T-helper 1 cell treated with Interleukin-12 subunit alpha and Interleukin-12 subunit beta and Interleukin-4 antibody, amounts not matched to agents 30 μg/mL and 1 μg/mL, for 36 hours (primary cell): ENCODE measurements around the gene FAM149A.
A peak's percentile ranks its signal among the peaks of the same experiment; 100 is the strongest.

ENCODE experiments used
- H3K27ac Mint-ChIP-seq: one replicate; pipeline ENCODE4 v1.8.0; 2021; ENCODE audit warnings: mild to moderate bottlenecking, mixed read lengths
- H3K27me3 Mint-ChIP-seq: one replicate; pipeline ENCODE4 v1.8.0; 2021; ENCODE audit warnings: low read depth, mixed read lengths
- H3K36me3 Mint-ChIP-seq: one replicate; pipeline ENCODE4 v1.8.0; 2021; ENCODE audit warnings: low read depth, mixed read lengths
- H3K4me1 Mint-ChIP-seq: one replicate; pipeline ENCODE4 v1.8.0; 2021; ENCODE audit warnings: low read depth, mixed read lengths
- H3K4me3 Mint-ChIP-seq: one replicate; pipeline ENCODE4 v1.8.0; 2021; ENCODE audit warnings: mild to moderate bottlenecking, moderate library complexity, mixed read lengths
- H3K9me3 Mint-ChIP-seq: one replicate; pipeline ENCODE4 v1.8.0; 2021; ENCODE audit warnings: mixed read lengths

The FAM149A gene

DNA sequence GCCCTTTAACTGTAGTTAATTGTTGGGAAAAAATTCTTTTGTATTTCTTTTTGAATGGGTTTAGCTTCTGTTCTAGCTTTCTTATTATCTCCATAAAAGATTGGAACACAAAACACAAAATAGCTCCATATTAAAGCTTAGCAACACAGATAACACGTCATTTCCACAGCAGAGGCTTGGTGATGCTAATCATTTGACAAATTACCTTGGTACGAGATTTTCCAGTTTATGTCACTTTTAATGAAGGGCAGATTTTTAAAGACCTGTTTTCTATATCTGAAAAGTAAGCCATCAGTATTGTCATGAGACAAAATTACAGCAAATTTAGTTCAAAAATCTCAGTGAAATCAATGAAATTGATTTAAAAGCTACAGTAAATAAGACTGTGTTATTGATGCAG is 27.4 kb downstream of the FAM149A start:
- Mint-ChIP-seq H3K27ac (no peak overlapping the region), H3K27me3 (peaks cover 5% of the 10 kb centered on the region), H3K4me3 (no peak overlapping the region), H3K9me3 (no peaks in the 10 kb centered on the region), H3K4me1 (peaks cover 10% of the 10 kb centered on the region), H3K36me3 (no peaks in the 10 kb centered on the region)

DNA sequence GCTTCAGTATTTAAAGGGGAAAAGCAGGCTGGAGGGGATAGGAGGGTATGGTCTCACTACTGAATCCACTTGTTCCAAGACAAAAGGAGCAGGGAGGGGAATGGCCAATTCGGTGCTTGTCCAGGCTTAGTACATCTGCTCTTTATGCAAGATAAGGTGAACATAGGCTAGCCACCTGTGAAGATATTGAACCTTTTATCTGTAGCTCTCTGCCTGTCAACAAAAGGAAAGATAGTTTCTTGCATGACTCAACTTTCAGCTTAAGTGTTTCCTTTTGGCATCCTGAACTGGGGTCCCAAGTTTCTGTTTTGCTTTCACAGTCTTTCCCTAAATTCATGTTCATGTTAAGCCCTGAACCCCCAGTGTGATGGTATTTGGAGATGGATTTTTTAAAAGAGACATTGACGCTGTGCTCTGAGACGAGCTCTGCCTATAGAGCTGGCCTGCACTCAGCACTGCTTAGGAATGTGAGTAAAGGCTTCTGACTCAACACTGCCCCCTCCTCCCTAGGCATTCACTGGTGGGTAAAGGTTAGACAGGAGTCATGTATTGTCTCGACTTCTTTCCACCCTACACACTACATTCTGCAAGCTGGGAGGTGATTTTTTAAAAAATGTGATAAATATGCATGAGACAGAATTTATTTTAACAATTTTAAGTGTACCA is 28.2 kb downstream of the FAM149A start:
- H3K4me1 Mint-ChIP-seq: peaks cover 10% of the 10 kb centered on the region
- no peak overlapping the region for H3K27ac Mint-ChIP-seq
- H3K27me3 Mint-ChIP-seq: peaks cover 6% of the 10 kb centered on the region
- no peak overlapping the region for H3K4me3 Mint-ChIP-seq
- H3K9me3 Mint-ChIP-seq: no peaks in the 10 kb centered on the region
- H3K36me3 Mint-ChIP-seq: no peaks in the 10 kb centered on the region

GRCh38 chr4:186134257-186134656 is 29.8 kb downstream of the FAM149A start:
- Mint-ChIP-seq H3K36me3 (no peaks in the 10 kb centered on the region), H3K4me3 (no peak overlapping the region), H3K9me3 (no peaks in the 10 kb centered on the region), H3K27ac (no peak overlapping the region), H3K4me1 (peaks cover 10% of the 10 kb centered on the region), H3K27me3 (peaks cover 10% of the 10 kb centered on the region)

DNA sequence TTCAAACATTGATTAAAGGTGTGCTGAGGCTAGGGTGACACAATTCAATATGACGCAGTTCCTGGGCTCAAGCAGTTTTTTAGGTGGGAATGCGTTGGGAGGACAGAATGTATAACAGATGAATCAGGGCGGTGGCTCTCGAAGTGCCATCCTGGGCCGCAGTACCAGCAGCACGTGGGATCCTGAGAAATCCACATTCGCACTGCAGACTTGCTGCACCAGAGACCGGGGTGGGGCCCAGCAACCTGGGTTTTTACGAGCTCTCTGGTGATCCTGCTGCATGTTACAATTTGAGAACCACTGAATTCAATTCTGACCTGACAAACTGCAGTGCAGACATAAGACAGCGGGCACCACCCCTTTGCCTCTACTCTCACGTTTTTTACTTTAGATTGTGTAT is 30.4 kb downstream of the FAM149A start:
- Mint-ChIP-seq H3K4me1 (peaks cover 10% of the 10 kb centered on the region), H3K36me3 (no peaks in the 10 kb centered on the region), H3K4me3 (no peak overlapping the region)

DNA sequence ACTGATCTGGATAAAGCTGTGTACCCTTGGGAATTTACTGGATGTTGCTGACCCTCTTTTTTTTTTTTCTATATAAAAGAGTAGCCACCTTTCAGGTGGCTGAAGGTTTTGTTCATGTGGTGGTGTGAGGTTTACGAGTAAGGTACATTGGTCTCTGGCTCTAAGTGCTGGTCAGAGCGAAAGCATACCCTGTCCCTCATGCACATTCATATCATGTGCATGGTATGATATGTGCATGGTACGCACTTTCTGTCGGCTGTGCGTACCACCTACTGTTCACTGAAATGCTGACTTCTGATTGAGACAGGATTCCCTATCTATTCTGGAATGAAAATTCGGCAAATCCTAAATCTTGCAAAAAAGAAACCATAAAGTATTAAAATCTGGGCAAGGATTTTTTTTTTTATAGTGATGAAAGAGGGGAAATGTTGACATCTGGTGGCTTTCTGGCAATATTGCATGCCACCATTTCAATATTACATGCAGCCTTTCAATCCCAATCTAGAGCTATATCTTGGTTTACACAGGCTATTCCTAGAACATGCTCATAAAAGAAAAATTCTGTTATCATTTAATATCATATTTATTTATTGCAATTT is 32.8 kb downstream of the FAM149A start:
- Mint-ChIP-seq H3K4me1 (peaks cover 9% of the 10 kb centered on the region), H3K36me3 (no peaks in the 10 kb centered on the region), H3K4me3 (no peak overlapping the region), H3K9me3 (no peaks in the 10 kb centered on the region), H3K27me3 (peaks cover 24% of the 10 kb centered on the region), H3K27ac (no peak overlapping the region)

More for the DNA sequence above, 30.4 kb downstream of the FAM149A start:
- H3K27me3 Mint-ChIP-seq: peaks cover 10% of the 10 kb centered on the region
- no peaks in the 10 kb centered on the region for H3K9me3 Mint-ChIP-seq
- H3K27ac Mint-ChIP-seq: no peak overlapping the region

DNA sequence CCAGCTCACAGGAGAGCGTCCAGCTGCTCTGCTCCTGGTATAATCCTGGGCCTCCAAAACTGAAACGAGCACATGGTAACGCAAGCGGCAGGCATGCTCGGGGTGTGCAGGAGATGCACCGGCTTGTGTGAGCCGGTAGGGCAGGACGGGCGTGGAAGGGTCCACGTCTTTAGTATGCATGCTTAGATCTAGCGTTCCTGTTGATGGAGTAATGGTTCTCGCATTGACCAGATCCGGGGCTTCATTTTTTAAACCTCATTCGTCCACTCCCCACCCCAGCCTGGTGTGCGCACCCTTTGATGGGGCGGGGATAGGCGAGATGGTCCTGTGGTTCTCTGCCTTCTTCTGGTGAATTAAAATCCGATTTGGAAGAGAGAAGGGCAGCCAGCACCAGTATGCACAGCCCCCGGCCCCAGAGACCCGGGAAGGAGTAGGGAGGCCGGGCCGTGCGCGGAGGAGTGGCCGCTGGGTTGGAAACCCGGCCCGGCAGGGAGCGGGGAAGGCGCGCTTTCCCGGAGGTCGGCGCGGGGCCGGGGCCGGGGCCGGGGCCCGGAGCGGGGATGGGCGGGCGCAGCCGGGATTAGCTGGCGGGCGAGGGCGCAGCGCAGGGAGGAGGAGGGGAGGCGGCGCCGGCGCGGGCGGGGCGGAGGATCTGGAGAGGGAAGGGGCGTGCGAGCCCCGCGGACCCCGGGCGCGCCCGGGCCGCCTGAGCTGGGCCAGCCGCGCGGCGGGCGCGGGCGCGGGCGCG is 39.9 kb downstream of the FAM149A start:
- H3K27ac Mint-ChIP-seq: no peak overlapping the region
- peaks cover 66% of the 10 kb centered on the region for H3K27me3 Mint-ChIP-seq
- H3K36me3 Mint-ChIP-seq: no peaks in the 10 kb centered on the region
- H3K4me1 Mint-ChIP-seq: peaks cover 6% of the 10 kb centered on the region
- H3K9me3 Mint-ChIP-seq: no peaks in the 10 kb centered on the region
- peak overlapping the region; percentile 68 for H3K4me3 Mint-ChIP-seq

DNA sequence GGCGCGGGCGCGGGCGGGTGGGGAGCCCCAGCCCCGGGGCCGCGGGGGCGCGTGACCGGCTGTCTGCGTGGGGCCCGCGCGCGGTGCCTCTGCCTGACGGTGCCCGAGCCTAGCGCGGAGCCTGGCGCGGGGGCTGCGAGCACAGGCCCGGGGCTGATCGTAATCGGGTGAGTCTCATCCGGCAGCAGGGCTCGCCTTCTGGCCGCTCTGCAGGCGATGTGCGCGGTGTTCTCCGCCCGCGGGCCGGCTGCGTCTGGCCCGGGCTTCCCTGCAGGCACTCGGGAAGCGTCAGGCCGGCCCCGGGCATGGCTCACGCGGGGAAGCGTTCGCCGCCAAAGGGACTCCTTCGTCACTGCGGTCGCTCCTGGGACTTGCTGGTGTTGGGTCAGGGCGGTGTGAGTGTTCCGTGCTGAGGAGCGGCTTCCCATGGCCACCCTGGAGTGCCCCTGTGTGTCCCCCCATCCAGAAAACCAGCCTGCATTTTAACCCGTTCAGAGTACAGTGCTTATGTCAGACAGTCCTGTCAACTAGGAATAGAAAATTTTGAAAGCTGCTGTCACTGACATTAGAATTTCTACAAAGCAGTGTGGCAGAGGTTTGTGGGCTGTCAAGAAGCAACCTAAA is 40.6 kb downstream of the FAM149A start:
- Mint-ChIP-seq H3K27ac (no peak overlapping the region), H3K4me1 (peaks cover 6% of the 10 kb centered on the region), H3K27me3 (peaks cover 66% of the 10 kb centered on the region), H3K36me3 (no peaks in the 10 kb centered on the region), H3K4me3 (peak overlapping the region; percentile 70), H3K9me3 (no peaks in the 10 kb centered on the region)

- H3K36me3 Mint-ChIP-seq: no peaks in the 10 kb centered on the region
- H3K4me1 Mint-ChIP-seq: peaks cover 6% of the 10 kb centered on the region
- H3K4me3 Mint-ChIP-seq: no peak overlapping the region
- H3K27ac Mint-ChIP-seq: no peak overlapping the region
- H3K27me3 Mint-ChIP-seq: peaks cover 61% of the 10 kb centered on the region
- H3K9me3 Mint-ChIP-seq: no peaks in the 10 kb centered on the region
These were observed 42.0 kb downstream of the FAM149A start for GRCh38 chr4:186146458-186146857.

DNA sequence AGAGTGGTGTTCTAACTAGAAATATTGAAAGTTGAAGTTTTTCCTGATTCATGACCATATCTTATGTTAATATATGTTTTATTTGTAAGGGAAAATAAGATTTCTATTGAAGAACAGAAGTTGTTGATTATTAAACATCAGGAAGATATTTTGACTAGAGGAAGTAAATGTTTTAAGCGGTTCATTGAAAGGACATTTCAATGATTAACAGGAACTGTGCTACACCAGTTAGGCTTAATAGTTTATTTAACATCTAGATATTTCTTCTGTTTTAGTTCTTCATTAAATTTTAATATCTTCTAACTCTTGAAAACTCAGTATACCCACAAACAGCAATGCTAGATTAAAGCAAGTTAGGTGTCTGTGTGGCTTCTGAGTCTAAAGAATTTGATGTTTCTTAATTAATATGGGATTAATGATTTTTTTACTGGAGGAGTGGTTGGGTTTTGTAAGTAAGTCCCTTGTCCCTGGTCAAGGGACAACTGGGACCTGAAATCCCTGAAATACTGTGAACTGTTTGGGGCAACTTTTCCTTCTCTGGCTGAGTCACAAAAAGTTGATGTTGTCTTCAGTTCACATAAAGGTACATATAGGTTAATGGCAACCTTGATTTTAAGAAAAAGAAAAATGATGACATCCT is 44.0 kb downstream of the FAM149A start:
- Mint-ChIP-seq H3K9me3 (no peaks in the 10 kb centered on the region), H3K27me3 (peaks cover 44% of the 10 kb centered on the region)

GRCh38 chr4:186149872-186150271 is 45.4 kb downstream of the FAM149A start:
- Mint-ChIP-seq H3K9me3 (no peaks in the 10 kb centered on the region), H3K4me1 (peaks cover 2% of the 10 kb centered on the region), H3K27ac (no peak overlapping the region), H3K36me3 (no peaks in the 10 kb centered on the region), H3K27me3 (peaks cover 37% of the 10 kb centered on the region), H3K4me3 (no peak overlapping the region)

More for the DNA sequence above, 44.0 kb downstream of the FAM149A start:
- no peaks in the 10 kb centered on the region for H3K36me3 Mint-ChIP-seq
- H3K4me3 Mint-ChIP-seq: no peak overlapping the region
- H3K4me1 Mint-ChIP-seq: peaks cover 6% of the 10 kb centered on the region
- H3K27ac Mint-ChIP-seq: no peak overlapping the region

DNA sequence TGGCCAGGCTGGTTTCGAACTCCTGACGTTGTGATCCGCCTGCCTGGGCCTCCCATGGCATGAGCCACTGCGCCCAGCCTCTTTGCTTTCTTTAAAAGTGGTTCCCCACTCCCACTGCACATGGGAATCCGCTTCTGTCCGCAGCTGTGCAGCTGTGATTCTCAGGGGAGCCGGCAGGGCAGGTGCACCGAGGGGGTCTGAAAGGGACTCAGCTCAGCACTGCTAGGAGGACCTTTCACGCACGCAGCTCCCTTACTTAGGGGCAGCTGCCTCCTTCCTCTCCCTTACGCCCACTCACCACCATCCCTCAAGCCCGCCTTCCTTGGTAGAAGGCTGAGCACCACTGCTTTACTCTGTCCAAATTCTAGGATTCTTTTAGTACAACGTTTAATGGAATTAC is 46.4 kb downstream of the FAM149A start:
- Mint-ChIP-seq H3K9me3 (no peaks in the 10 kb centered on the region), H3K36me3 (no peaks in the 10 kb centered on the region), H3K27me3 (peaks cover 28% of the 10 kb centered on the region), H3K4me1 (peaks cover 2% of the 10 kb centered on the region), H3K4me3 (no peak overlapping the region), H3K27ac (no peak overlapping the region)

DNA sequence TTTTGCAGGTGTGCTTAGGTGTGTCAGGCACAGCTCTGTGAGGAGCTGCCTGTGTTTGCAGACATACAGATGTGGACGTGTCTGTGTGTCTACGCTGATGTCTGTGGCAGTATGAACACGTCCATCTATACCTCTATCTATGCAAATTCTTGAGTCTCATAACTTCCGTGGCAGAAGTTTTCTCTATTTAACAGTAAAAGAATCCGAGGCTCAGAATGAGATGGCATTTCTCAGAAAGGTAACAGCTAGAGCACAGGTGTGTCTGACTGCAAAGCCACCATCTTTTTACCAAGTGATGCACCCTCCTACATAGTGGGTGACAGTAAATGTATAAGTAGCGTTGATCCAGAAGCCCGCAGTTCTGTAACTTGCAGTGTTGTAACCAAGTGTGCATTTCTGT is 47.0 kb downstream of the FAM149A start:
- no peak overlapping the region for H3K4me3 Mint-ChIP-seq
- no peaks in the 10 kb centered on the region for H3K36me3 Mint-ChIP-seq
- H3K27me3 Mint-ChIP-seq: peaks cover 22% of the 10 kb centered on the region
- no peaks in the 10 kb centered on the region for H3K9me3 Mint-ChIP-seq
- no peak overlapping the region for H3K27ac Mint-ChIP-seq
- peaks cover 2% of the 10 kb centered on the region for H3K4me1 Mint-ChIP-seq

DNA sequence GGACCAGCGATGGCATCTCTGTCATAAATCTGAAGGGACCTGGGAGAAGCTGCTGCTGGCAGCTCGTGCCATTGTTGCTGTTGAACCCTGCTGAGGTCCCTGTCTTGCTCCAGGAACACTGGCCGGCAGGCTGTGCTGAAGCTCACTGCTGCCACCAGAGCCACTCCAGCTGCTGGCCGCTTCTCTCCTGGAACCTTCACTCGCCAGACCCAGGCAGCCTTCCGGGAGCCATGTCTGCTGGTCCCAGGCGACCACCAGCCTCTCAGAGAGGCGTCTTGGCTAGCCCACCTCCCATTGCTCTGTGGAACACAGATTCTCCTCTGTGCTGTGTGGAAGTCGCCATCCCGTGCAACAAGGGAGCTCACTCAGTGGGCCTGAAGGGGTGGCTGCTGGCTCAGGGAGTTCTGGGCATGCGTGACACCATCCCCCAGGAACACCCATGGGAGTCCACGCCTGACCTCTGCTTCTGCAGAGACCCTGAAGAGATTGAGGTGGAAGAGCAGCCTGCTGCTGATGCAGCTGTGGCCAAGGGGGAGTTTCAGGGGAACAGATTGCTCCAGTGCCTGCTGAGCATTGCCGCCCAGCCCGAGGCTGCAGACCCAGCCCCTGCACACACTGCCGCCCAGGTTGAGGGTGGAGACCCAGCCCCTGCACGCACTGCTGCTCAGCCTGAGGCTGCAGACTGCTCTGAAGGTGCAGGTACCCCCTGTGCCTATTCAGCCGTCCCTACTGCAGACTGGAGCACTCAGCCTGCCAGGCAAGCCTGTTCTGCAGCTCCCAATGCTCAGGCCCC is 53.7 kb downstream of the FAM149A start:
- H3K4me3 Mint-ChIP-seq: no peak overlapping the region
- H3K9me3 Mint-ChIP-seq: no peaks in the 10 kb centered on the region
- H3K27ac Mint-ChIP-seq: no peak overlapping the region
- no peaks in the 10 kb centered on the region for H3K36me3 Mint-ChIP-seq
- peaks cover 5% of the 10 kb centered on the region for H3K27me3 Mint-ChIP-seq
- H3K4me1 Mint-ChIP-seq: peaks cover 7% of the 10 kb centered on the region

GRCh38 chr4:186158966-186159365 is 54.5 kb downstream of the FAM149A start:
- Mint-ChIP-seq H3K27ac (no peak overlapping the region), H3K4me1 (peaks cover 7% of the 10 kb centered on the region), H3K9me3 (no peaks in the 10 kb centered on the region), H3K4me3 (no peak overlapping the region), H3K27me3 (no peaks in the 10 kb centered on the region), H3K36me3 (no peaks in the 10 kb centered on the region)
